HuH-7 (cell line): ENCODE data around the gene NTN3.
A peak's percentile ranks its signal among the peaks of the same experiment; 100 is the strongest.

Experiments
- DNase-seq: peaks from one replicate; pipeline ENCODE4 v3.0.0; 2011; ENCODE audit warnings: low spot score

Gene NTN3

GRCh38 chr16:2514333-2515179 lies 43.5 kb downstream of the NTN3 start:
- no peak for DNase-seq

- no peak for DNase-seq
These were observed 44.2 kb downstream of the NTN3 start for GRCh38 chr16:2515180-2515851.

GRCh38 chr16:2516391-2517240 lies 45.5 kb downstream of the NTN3 start:
- DNase-seq: no peak

GRCh38 chr16:2517954-2518605 lies 47.0 kb downstream of the NTN3 start:
- no peak for DNase-seq

- no peak for DNase-seq
These were observed 48.0 kb downstream of the NTN3 start for GRCh38 chr16:2518823-2519710.

GRCh38 chr16:2519711-2520080 lies 48.6 kb downstream of the NTN3 start:
- DNase-seq: no peak

GRCh38 chr16:2520097-2520783 lies 49.1 kb downstream of the NTN3 start, which contains the start of gene AMDHD2:
Gene AMDHD2, plus strand, starts transcription at chr16:2520371. Its CDS starts 88 bp downstream, at chr16:2520459.
- DNase-seq: peak; percentile 93

GRCh38 chr16:2520784-2521531 lies 49.9 kb downstream of the NTN3 start:
- DNase-seq: no peak
